HG03039 (cell line): ENCODE results near the gene COL6A1.

Experiments
- ATAC-seq: cut with Tn5 transposase; IDR thresholded peaks from one replicate; pipeline ENCODE4 v1.9.1; 2021; ENCODE audit warnings: mild to moderate bottlenecking, moderate library complexity; ENCODE audit not compliant: unreplicated experiment

COL6A1 gene

DNA sequence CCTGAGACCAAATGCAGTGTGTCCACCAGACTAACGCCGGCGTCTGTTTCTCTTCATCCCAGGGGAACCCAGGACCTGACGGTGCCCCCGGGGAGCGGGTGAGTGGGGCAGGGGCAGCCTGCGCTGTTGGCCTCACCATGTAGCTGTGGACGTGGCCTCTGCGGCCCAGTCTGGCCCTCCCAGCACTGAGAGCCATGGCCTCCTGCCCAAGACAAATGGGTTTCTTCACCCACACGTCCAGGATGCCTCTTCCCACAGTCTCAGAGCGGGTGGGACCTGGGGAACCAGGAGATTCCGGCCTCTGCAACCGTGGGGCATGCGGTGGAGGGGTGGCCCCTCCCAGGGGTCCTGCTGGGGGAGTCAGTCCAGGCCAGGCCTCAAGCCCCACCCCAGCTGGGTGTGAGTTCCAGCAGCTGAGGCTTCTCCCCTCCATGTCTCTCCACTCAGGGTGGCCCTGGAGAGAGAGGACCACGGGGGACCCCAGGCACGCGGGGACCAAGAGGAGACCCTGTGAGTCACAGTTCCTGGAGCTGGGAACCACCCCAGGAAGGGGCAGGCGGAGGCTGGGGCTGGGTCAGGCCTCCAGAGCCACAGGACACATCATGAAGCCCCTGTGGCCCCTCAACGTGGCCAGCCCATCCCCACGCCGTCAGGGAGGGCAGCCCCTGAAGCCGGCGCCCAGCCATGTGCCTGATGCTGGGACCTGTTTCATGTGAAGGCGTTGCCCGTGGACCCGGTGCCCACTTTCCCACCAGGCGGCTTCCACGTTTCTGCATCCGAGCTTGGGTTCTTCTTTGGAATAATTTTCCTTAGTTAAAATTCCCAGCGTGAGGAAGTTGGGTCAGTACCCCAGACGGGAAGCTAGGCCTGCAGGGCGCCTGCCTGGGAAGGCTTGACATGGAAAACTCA lies 11.0 kb downstream of the COL6A1 start:
- no peak for ATAC-seq

- no peak for ATAC-seq
Measured at GRCh38 chr21:45993210-45994085, 11.9 kb downstream of the COL6A1 start.

DNA sequence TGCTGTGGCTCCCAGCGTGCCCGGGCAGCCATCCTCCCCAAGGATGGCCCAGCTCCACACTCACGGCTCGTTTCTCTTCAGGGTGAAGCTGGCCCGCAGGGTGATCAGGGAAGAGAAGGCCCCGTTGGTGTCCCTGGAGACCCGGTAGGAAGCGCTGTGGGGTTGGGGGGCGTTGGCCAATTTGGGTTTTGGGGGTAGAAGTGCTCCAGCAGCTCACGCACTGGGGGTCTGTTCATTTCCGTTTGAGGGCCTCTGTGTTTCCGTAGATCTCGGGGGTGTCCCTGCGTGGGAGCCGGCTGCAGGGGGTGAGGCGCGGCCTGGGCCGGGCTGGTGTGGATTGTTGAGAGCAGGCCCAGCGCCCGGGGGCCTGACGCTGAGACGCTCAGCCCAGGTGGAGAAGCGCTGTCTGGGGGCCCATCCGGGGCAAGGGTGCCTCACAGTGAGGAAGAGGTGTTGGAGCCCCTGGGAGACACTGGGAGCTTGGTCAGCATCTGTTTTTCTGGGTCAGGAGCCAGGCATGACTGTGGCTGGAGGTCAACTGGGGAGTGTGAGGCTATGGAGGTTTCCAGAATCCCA lies 12.6 kb downstream of the COL6A1 start:
- ATAC-seq = no peak

GRCh38 chr21:45994759-45995685 lies 13.5 kb downstream of the COL6A1 start:
- no peak for ATAC-seq

DNA sequence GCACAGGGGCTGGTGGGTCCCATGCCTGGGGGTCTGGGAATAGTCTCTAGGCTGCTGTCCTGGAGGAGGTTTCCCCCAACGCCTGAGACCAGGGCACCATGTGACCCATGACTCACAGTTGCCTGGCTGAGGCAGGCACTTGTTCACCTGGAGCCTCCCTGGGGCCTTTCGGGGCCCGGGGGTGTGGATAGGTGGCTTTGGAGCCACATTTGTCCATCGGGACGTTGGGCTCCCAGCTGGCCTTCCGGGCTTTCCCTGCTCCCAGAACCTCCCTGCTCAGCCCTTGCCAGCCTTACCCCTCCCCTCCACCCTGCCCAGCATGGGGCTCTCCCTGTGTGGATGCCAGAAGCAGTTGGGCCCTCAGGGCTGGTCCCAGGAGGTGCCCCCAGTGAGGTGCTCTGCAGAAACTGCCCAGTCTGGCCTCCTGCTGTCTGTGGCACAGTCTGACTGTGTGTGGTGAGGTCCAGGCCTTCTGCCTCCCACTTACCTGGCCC lies 14.2 kb downstream of the COL6A1 start:
- no peak for ATAC-seq

DNA sequence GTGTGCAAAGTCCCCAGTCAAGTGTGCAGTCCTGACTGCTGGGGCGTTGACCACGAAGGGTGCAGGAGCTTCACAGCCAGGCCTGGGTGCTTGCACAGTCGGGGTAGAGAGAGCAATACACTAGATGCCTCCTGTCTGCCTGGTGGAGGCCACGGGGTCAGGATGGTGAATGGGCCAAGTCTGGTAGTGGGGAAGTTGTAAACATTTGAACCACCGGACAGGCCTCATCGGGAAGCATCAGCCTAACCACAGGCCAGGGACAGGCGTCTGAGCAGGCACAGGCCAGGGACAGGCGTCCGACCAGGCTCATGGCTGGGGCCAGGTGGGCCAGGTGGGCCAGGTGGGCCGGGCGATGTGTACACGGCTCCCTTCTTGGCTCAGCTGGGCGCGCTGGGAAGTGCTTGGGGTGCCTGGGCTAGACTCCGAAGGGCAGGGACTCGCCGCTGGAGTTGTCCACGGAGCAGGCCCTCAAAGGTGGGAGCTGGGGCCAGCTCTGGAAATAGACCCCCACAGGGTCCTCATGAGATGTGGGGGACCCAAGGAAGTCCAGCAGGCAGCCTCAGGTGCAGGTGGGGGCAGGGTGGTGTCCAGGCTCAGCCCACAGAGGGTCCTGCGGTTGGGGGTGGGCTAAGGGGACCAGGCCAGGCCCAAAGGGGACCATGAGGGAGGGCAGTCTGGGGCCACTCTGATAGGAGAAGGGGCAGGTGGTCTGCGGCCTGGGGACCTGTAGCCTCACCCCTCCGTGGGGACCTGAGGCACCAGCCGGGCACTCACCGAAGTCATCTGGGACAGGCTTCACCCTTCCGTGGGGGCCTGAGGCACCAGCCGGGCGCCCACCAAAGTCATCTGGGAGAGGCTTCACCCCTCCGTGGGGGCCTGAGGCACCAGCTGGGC lies 15.0 kb downstream of the COL6A1 start:
- no peak for ATAC-seq

- ATAC-seq = no peak
Measured at GRCh38 chr21:45997205-45997494, 15.6 kb downstream of the COL6A1 start.

- no peak for ATAC-seq
Measured at GRCh38 chr21:45997495-45998275, 16.1 kb downstream of the COL6A1 start.

DNA sequence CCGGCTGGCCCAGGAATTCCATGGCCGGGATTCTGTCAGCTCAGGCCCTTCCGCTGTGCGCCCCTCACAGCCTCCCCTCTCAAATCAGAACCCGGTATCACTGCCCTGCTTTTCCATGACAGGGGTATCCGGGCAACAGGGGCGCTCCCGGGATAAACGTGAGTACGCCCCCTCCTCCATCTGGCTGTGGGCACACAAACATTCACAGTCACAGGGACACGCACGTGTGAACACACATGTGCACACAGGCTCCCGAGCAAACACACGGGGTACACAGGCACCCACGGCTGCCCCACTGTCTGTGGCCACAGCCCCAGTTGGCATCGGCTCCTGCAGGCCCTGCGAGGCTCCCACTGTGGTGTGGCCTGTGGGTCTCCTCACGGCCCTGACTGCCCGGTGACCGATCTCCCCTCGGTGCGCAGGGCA lies 16.7 kb downstream of the COL6A1 start:
- no peak for ATAC-seq

DNA sequence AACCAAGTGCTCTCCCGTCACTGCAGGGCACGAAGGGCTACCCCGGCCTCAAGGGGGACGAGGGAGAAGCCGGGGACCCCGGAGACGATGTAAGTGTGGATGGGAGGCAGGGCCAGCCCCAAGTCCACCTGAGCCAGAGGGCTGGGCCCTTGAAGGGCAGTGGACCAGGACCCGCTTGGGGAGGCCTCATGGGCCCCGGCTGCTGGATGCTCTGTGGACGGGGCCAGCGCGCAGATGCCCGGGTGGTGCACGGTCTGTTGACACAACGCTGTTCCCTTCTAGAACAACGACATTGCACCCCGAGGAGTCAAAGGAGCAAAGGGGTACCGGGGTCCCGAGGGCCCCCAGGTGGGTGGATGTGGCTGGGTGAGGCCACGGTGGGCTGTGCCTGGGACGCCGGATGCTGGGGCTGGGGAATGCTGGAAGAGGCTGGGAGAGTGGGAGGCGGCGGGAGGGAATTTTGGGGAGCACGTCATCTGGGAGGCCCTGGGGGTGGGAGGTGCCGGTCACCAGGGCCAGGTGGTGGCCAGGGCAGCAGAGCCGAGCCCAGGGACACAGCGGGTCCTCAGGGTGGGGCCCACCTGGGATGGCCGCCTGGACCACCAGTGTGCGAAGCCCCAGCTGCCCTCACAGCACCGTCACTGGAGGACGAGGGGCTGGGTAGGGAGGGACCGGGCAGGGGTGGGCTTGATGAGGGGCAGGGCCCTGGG lies 17.5 kb downstream of the COL6A1 start:
- no peak for ATAC-seq

DNA sequence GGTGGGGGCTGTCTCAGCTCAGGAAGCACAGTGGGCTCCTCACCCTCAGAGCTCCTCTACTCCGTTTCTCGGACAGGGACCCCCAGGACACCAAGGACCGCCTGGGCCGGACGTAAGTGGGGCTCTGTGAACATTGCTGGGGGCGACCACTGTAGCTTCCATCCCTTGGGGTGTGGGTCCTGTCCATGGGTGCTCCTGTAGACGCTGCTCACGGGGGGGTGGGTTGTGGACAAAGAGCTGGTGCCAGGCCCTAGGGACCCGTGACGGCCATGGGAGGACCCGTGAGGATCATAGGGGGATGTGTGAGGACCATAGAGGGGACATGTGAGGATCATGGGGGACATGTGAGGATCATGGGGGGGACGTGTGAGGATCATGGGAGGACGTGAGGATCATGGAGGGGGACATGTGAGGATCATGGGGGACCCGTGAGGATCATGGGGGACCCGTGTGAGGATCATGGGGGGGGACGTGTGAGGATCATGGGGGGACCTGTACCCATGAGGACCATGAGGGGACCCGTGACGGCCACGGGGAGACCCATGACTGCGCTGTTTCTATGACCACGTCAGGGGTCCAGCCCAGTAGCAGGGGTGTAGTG lies 18.1 kb downstream of the COL6A1 start:
- no peak for ATAC-seq

- no peak for ATAC-seq
Measured at GRCh38 chr21:46000182-46000730, 18.7 kb downstream of the COL6A1 start.

DNA sequence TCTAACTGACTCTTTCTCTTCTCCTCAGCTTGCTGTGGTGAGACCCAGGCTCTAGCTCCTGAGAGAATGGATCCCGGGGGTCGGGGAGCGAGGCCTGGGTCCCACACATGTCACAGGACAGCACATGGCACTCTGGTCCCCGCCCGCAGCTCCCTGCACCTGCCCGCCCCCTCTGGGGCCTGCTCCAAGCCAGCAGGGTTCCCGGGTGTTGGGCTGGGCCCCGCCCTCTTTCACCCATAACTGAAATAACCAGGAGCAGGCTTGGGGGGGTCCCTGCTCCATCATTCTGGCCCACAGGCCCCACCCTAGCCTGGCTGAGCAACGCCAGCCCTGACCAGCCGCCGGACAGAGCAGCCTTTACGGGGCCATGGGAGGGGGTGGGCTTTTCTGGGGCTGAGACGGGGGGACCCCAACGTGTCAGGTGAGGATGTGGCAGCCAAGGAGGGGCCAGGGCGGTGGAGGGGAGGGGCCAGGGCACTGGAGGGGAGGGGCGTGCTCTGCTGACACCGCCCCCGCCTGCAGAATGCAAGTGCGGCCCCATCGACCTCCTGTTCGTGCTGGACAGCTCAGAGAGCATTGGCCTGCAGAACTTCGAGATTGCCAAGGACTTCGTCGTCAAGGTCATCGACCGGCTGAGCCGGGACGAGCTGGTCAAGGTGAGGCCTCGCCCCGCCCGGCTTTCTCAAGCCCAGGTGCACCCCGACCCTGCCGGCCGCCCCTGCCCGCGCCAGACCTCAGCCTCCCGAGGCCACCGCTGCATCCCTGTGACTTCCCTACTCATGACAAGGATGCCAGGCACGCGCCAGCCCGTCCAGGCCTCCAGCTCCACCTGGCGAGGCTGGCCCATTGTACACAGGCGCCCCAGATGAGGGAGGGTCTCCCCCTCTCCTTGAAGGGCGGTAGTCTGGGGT lies 19.4 kb downstream of the COL6A1 start:
- ATAC-seq = no peak

DNA sequence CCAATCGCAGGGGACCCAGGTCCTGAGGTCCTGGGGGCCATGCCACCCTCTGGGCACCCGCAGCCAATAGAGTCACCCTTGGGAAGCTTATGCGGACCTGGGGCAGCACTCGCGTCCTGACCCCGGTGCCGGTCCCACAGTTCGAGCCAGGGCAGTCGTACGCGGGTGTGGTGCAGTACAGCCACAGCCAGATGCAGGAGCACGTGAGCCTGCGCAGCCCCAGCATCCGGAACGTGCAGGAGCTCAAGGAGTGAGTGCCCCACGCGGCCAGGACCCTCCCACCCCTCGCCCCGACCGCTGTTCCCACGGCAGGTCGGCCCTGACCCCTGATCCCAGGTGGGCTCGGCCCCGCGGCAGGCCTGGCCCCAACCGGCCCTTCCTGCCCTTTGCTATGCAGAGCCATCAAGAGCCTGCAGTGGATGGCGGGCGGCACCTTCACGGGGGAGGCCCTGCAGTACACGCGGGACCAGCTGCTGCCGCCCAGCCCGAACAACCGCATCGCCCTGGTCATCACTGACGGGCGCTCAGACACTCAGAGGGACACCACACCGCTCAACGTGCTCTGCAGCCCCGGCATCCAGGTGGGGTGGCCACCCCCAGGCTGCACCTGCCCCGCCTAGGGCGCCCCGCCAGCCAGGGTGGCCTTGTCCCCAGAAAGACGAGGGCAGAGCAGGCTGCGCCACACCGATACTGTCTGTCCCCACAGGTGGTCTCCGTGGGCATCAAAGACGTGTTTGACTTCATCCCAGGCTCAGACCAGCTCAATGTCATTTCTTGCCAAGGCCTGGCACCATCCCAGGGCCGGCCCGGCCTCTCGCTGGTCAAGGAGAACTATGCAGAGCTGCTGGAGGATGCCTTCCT lies 20.5 kb downstream of the COL6A1 start:
- ATAC-seq = no peak

GRCh38 chr21:46002841-46003574 lies 21.4 kb downstream of the COL6A1 start:
- no peak for ATAC-seq
